SK-N-DZ (cell line): ENCODE data around the gene TNXB.
"Not testable (repeated sequence)": the region's sequence is repeated elsewhere in the genome, so short reads cannot be mapped to it uniquely, and the experiment has no call there.

ENCODE experiments used
- DNase-seq: peaks from one replicate; pipeline ENCODE4 v3.0.0-alpha.2; 2015; ENCODE audit warnings: low spot score
- small RNA-seq, 2 experiments: library from RNA; depleted of rRNA; stranded (forward); fragments of <200 nt; gene quantifications; one replicate each; pipeline ENCODE3, GENCODE V24; 2014

Gene TNXB

DNA sequence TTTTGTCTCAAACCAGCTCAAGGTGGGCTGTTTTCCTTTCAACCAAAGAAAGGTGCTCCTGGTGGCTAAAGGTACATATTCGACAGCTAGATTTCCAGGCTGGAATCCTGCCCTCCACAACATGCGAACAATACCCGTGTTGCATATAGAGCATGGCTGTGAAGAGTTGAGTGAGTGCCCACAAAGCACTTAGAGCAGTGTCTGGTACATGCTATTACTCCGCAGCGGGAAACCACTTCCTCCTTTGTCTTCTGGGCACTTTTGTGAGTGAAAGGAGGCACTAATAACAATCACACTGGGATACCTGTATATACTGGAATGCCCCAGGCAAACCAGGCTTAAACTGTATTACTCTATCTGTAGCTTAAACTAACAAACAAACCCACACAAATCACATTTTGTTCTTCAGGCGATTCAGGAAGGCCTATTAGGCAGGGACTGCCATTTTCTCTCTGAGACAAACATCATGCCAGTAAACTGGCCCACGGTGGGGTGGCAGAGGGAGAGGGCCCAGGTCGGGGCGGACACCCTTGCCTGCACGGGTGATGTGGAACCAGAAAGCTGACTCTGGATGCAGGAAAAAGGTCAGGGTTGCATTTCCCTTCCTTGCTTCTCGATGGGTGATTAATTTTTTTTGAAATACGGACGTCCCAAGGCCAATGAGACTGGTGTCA, 104.1 kb downstream of the TNXB start:
- not testable (repeated sequence) for DNase-seq

DNA sequence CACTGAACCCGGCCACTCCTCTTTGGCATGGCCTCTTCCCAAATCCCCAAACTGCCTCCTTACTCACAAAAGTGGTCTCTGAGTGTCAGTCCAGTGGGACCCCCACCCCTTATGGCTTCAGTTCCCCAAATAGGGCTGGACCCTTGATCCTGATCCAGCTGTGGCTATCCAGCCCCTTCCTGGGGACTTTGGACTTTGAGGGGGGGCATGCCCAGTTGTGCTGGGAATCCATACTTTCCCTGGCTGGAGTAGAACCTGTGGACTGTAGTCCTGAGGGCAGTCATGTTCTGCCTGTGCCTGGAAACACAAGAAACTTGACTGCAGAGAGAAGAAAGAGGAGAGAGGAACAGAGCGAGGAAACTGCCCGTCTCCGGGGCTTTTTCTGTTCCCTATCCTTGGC, 104.7 kb downstream of the TNXB start:
- DNase-seq, result not testable (repeated sequence)

DNA sequence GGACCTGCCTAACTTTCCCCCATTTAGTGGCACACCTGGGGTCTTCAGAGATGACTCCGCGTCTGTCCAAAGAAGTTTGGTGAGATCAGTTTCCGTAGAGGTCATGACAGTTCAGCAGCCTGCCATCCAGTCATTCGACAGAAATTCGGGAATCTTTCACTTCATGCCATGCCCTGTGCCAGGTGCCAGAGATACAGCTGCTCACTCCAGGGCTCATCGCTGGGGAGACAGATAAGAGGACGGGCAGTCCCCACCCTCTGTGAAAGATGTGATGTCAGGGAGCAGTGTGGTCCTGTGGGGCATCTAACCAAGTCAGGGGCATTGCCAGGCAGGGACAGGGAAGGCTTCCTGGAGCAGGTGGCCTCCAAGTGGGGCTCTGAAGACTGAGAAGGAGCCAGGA, 105.8 kb downstream of the TNXB start:
- not testable (repeated sequence) for DNase-seq

DNA sequence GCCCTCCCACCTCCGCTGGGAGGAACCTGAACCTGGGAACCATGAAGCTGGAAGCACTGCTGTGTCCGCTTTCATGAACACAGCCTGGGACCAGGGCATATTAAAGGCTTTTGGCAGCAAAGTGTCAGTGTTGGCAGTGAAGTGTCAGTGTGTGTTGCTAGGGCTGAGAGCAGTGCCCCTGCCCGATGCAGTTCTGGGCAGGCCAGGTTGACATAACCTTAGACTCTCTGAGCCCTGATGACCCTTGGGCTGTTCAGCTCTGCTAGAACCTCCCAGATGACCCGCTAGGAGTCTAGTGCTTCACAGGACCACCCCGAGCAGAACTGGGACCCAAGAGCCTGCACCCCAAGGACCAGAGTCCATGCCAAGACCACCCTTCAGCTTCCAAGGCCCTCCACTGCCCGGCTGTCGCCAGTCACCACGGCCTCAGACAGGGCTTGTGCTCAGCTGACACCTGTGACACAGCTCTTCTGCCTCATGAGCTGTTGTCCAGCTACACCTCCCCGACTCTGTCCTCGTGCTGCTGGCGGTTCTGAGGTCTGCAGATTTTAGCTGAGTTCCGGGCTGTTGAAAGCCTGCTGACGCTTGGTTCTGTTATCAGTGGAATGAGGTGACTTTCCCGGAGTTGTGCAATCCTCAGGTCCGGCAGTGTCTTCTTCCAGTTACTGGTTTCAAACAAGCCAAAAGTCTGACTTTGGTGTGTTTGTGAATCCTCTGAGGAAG, 106.4 kb downstream of the TNXB start:
- DNase-seq, result not testable (repeated sequence)

DNA sequence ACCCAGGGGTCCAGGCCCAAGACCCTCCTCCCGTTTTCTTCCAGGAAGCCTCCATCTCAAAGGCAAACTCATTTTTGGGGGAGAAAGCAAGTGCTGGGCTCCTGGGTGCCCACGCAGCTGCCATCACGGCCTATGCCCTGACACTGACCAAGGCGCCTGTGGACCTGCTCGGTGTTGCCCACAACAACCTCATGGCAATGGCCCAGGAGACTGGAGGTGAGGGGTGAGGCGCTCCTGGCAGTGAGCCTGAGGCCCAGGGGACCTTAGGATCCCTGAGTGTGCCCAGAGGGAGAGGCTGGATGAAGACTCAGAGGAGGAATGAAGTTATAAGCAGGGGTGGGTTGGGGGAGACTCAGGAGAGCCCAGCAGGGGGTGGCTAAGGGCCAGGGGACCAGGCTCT, 112.8 kb downstream of the TNXB start:
- not testable (repeated sequence) for DNase-seq

DNA sequence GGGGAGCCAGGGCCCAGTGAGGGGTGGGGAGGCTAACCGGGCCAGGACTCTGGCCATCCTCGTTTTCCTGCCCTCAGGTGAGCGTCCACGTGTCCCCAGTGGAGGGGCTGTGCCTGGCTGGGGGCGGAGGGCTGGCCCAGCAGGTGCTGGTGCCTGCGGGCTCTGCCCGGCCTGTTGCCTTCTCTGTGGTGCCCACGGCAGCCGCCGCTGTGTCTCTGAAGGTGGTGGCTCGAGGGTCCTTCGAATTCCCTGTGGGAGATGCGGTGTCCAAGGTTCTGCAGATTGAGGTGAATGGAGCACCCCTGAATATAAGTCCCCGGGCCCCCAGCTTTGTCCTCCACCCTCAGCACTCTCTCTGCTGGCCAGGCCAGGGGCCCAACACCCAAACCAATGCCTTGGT, 114.7 kb downstream of the TNXB start:
- not testable (repeated sequence) for DNase-seq

Small RNA genes within 50 kb of the gene (small RNA-seq; reads per million reads assigned to genes)
- gene RNA5SP206, result 0.03 to 0.04 reads per million in 2 experiments
